Measurements from ENCODE around the gene ATP5PB.

ATP5PB gene

GRCh38 chr1:111450185-111450584, 921 bp downstream of the ATP5PB start:
- no peak for ATAC-seq
- TF ChIP-seq CREB5 (CRISPR knock-in tag; IDR thresholded peaks at IDR 0.05; ENCODE audit: low read depth) (no peak), OSR1 (CRISPR knock-in tag; IDR thresholded peaks at IDR 0.05) (no peak), TOX (CRISPR knock-in tag; IDR thresholded peaks at IDR 0.05; ENCODE audit: borderline replicate concordance) (no peak)

- TF ChIP-seq TSHZ2 (CRISPR knock-in tag; IDR thresholded peaks at IDR 0.05) = no peak
- no peak for TF ChIP-seq PPARA (CRISPR knock-in tag; IDR thresholded peaks at IDR 0.05; ENCODE audit: borderline replicate concordance)
- TF ChIP-seq CSRNP3 (CRISPR knock-in tag; IDR thresholded peaks at IDR 0.05) = no peak
- TF ChIP-seq OSR1 (CRISPR knock-in tag; IDR thresholded peaks at IDR 0.05) = no peak
- no peak for TF ChIP-seq ARNTL (CRISPR knock-in tag; IDR thresholded peaks at IDR 0.05; ENCODE audit: borderline replicate concordance, low read depth)
- TF ChIP-seq ZC3H10 (CRISPR knock-in tag; IDR thresholded peaks at IDR 0.05) = no peak
- TF ChIP-seq CSDC2 (CRISPR knock-in tag; IDR thresholded peaks at IDR 0.05) = no peak
- no peak for TF ChIP-seq ISL1 (CRISPR knock-in tag; IDR thresholded peaks at IDR 0.05)
- no peak for TF ChIP-seq SNAI2 (CRISPR knock-in tag; IDR thresholded peaks at IDR 0.05)
- TF ChIP-seq ZFP30 (CRISPR knock-in tag; IDR thresholded peaks at IDR 0.05) = no peak
- no peak for TF ChIP-seq CREB5 (CRISPR knock-in tag; IDR thresholded peaks at IDR 0.05; ENCODE audit: low read depth)
- TF ChIP-seq GLIS3 (CRISPR knock-in tag; IDR thresholded peaks at IDR 0.05) = no peak
- TF ChIP-seq ESRRG (CRISPR knock-in tag; IDR thresholded peaks at IDR 0.05) = no peak
- no peak for ATAC-seq
Measured at GRCh38 chr1:111452581-111452980, 3.3 kb downstream of the ATP5PB start.

GRCh38 chr1:111453706-111454105, 4.4 kb downstream of the ATP5PB start:
- TF ChIP-seq CSRNP3 (CRISPR knock-in tag; IDR thresholded peaks at IDR 0.05) (no peak), ISL1 (CRISPR knock-in tag; IDR thresholded peaks at IDR 0.05) (no peak), ZFP3 (CRISPR knock-in tag; IDR thresholded peaks at IDR 0.05) (no peak), PPARA (CRISPR knock-in tag; IDR thresholded peaks at IDR 0.05; ENCODE audit: borderline replicate concordance) (no peak), TSHZ2 (CRISPR knock-in tag; IDR thresholded peaks at IDR 0.05) (no peak)
- no peak for ATAC-seq
